A673 (cell line): ENCODE data around the gene CMYA5. TPM values are rescaled to one million over a fixed set of nuclear protein-coding genes. Genes with fewer than 3 reads are reported as not detected.
"Not testable (repeated sequence)": the region's sequence is repeated elsewhere in the genome, so short reads cannot be mapped to it uniquely, and the experiment has no call there.

Experiments used
- BruUV-seq: library from RNA; stranded (reverse); fragments of 400-500 nt; replicated peaks from 2 replicates; lab custom pipeline; 2021; lab: Mats Ljungman, UMichigan
- CTCF ChIA-PET: fragments of 300-600 bp; sonication (Branson Sonifier 250); formaldehyde crosslinking; loops from one replicate; lab custom pipeline; 2022; ENCODE audit warnings: antibody characterized with exemption; lab: Charles Lee
- POLR2A ChIA-PET: fragments of 300-600 bp; sonication (Branson Sonifier 250); formaldehyde crosslinking; loops from one replicate; lab custom pipeline; 2022; ENCODE audit warnings: antibody characterized with exemption; ENCODE audit not compliant: low non-redundant PET; lab: Charles Lee
- DNase-seq: peaks from one replicate; pipeline ENCODE4 v3.0.0-alpha.2; 2015; ENCODE audit warnings: low spot score
- H3K27ac ChIP-seq: fragments of 200-600 bp; sonication (generic); 2 replicates; pipeline ENCODE4 v1.5.1; 2016; ENCODE audit warnings: mixed run types, low read depth, mild to moderate bottlenecking, mixed read lengths, antibody characterized with exemption, low read length; ENCODE audit not compliant: poor library complexity, severe bottlenecking
- H3K27me3 ChIP-seq: fragments of 200-600 bp; sonication (generic); replicated peaks from 2 replicates; pipeline ENCODE4 v1.6.1; 2017; ENCODE audit warnings: mixed run types, low read depth, mild to moderate bottlenecking, mixed read lengths, antibody characterized with exemption, low read length; ENCODE audit not compliant: insufficient read depth, poor library complexity
- H3K36me3 ChIP-seq: fragments of 200-600 bp; sonication (generic); 2 replicates; pipeline ENCODE4 v1.6.1; 2016; ENCODE audit warnings: mixed run types, mild to moderate bottlenecking, mixed read lengths, antibody characterized with exemption, low read length; ENCODE audit not compliant: insufficient read depth, poor library complexity, severe bottlenecking
- H3K4me1 ChIP-seq: fragments of 200-600 bp; sonication (generic); 2 replicates; pipeline ENCODE4 v1.6.1; 2017; ENCODE audit warnings: mixed run types, mild to moderate bottlenecking, mixed read lengths, antibody characterized with exemption, low read length; ENCODE audit not compliant: insufficient read depth, poor library complexity, severe bottlenecking
- H3K4me3 ChIP-seq: fragments of 200-600 bp; sonication (generic); 2 replicates; pipeline ENCODE4 v1.5.1; 2016; ENCODE audit warnings: low read depth, mixed run types, mild to moderate bottlenecking, mixed read lengths, low read length; ENCODE audit not compliant: poor library complexity, severe bottlenecking
- H3K9me3 ChIP-seq: fragments of 200-600 bp; sonication (generic); 2 replicates; pipeline ENCODE4 v1.6.1; 2016; ENCODE audit warnings: mixed run types, low read depth, mild to moderate bottlenecking, mixed read lengths, antibody characterized with exemption, low read length; ENCODE audit not compliant: poor library complexity, severe bottlenecking
- CTCF ChIP-seq: fragments of 300-800, 200-600 bp; sonication (generic); conservative IDR thresholded peaks from 2 replicates; pipeline ENCODE4 v1.5.1; 2017; ENCODE audit warnings: low read depth, mild to moderate bottlenecking, antibody characterized with exemption, low read length, moderate library complexity, mixed read lengths
- EZH2 ChIP-seq: fragments of 200-600 bp; sonication (generic); IDR thresholded peaks from 2 replicates; pipeline ENCODE4 v1.6.1; 2017; ENCODE audit warnings: borderline replicate concordance, low read depth, mild to moderate bottlenecking, mixed read lengths, antibody characterized with exemption, low read length; ENCODE audit not compliant: poor library complexity, severe bottlenecking
- intact Hi-C: fragments of 100-400 bp; cut with micrococcal nuclease; formaldehyde crosslinking; loops from one replicate; pipeline ENCODE4 v1.10.0; 2022; ENCODE audit not compliant: unreplicated experiment
- total RNA-seq: library from RNA; stranded (reverse); gene quantifications from 2 replicates; pipeline ENCODE4 v1.2.3, GENCODE V29; 2021

CMYA5 gene
- total RNA-seq, 1 experiment from 2014 or later = 0.41 TPM

GRCh38 chr5:79759848-79760247, 70.2 kb downstream of the CMYA5 start:
- no peak for DNase-seq
- no peaks in the 10 kb centered on the region for H3K36me3 ChIP-seq
- ChIA-PET CTCF (no interaction called here), POLR2A (no interaction called here)
- no peaks in the 10 kb centered on the region for H3K27me3 ChIP-seq
- BruUV-seq = no TSS peak
- H3K4me1 ChIP-seq = no peaks in the 10 kb centered on the region
- intact Hi-C loops = no loop called here
- no peaks in the 10 kb centered on the region for H3K9me3 ChIP-seq
- no peak for TF ChIP-seq EZH2
- TF ChIP-seq CTCF = no peak
- no peak overlapping the region for H3K4me3 ChIP-seq
- no peak overlapping the region for H3K27ac ChIP-seq

GRCh38 chr5:79762929-79763328, 73.3 kb downstream of the CMYA5 start:
- CTCF ChIA-PET = no interaction called here
- TF ChIP-seq CTCF (no peak), EZH2 (no peak)
- BruUV-seq = no TSS peak

GRCh38 chr5:79764147-79764546, 74.5 kb downstream of the CMYA5 start:
- H3K27ac ChIP-seq, POLR2A ChIA-PET, H3K9me3 ChIP-seq, H3K27me3 ChIP-seq, H3K4me3 ChIP-seq, H3K36me3 ChIP-seq, BruUV-seq, H3K4me1 ChIP-seq, DNase-seq, CTCF ChIA-PET, intact Hi-C loops: not testable (repeated sequence)

More at GRCh38 chr5:79762929-79763328, 73.3 kb downstream of the CMYA5 start:
- no peaks in the 10 kb centered on the region for H3K36me3 ChIP-seq
- H3K4me1 ChIP-seq = no peaks in the 10 kb centered on the region
- POLR2A ChIA-PET = no interaction called here
- H3K4me3 ChIP-seq = no peak overlapping the region
- intact Hi-C loops = no loop called here
- no peaks in the 10 kb centered on the region for H3K9me3 ChIP-seq
- no peaks in the 10 kb centered on the region for H3K27me3 ChIP-seq
- H3K27ac ChIP-seq = no peak overlapping the region
- DNase-seq = no peak

GRCh38 chr5:79771387-79771786, 81.8 kb downstream of the CMYA5 start:
- ChIA-PET POLR2A (interaction anchor here (0.6 kb wide), 1 partner anchor 404 kb away, joined by 3 read pairs; no protein-coding TSS in a partner anchor), CTCF (interaction anchor here (0.5 kb wide), 1 partner anchor 837 kb away, joined by 3 read pairs; no protein-coding TSS in a partner anchor)
- no TSS peak for BruUV-seq
- TF ChIP-seq CTCF = no peak
- TF ChIP-seq EZH2 = no peak
- Histone ChIP-seq H3K4me3 (no peak overlapping the region), H3K36me3 (no peaks in the 10 kb centered on the region), H3K4me1 (peaks cover 15% of the 10 kb centered on the region), H3K27me3 (no peaks in the 10 kb centered on the region), H3K9me3 (no peaks in the 10 kb centered on the region), H3K27ac (peak overlapping the region; percentile 40)
- DNase-seq = peak; percentile 98
- intact Hi-C loops = loop anchor here (5.0 kb wide), 1 partner anchor 209 kb away; no protein-coding TSS in a partner anchor
